A549 (cell line): ENCODE data around the gene TFEB. TPM values are rescaled to one million over a fixed set of nuclear protein-coding genes. Genes with fewer than 3 reads are reported as not detected.

Experiments
- ATAC-seq, 2 experiments: fragments of 200-7000 bp in 1 of 2; fragments of >200 bp in 1 of 2; cut with Nextera tagmentation in 1 of 2; cut with Tn5 transposase in 1 of 2; 3 replicates each; pipeline versions ENCODE4 v1.8.0 to v1.9.1; 2018 to 2020; ENCODE audit warnings: mild to moderate bottlenecking in 1 of 2, moderate library complexity in 1 of 2
- CTCF ChIA-PET: fragments of 300-600 bp; sonication (Branson Sonifier 250); formaldehyde crosslinking; extraction: SDS; loops from one replicate; lab custom pipeline; 2021; ENCODE audit warnings: antibody characterized with exemption, inconsistent platforms; lab: Yijun Ruan, JAX
- POLR2A ChIA-PET: fragments of 350-600 bp; formaldehyde crosslinking; extraction: SDS; loops from one replicate; lab custom pipeline; 2021; ENCODE audit warnings: antibody characterized with exemption, inconsistent platforms; lab: Yijun Ruan, JAX
- DNase-seq, 2 experiments: peaks; one replicate each; pipeline versions ENCODE4 v3.0.0 to v3.0.0-alpha.2; 2011 to 2016; ENCODE audit warnings: low read depth in 1 of 2, low spot score in 1 of 2
- FAIRE-seq: peaks from 2 replicates; lab custom pipeline; 2011; peaks lifted over from hg19 to GRCh38; lab: Jason Lieb, UNC
- H3K27ac ChIP-seq, 2 experiments: fragments of >200 bp; sonication (Bioruptor Twin); formaldehyde crosslinking; 3 replicates each; pipeline ENCODE4 v1.5.1; 2016 to 2017
- H3K4me1 ChIP-seq: fragments of >200 bp; sonication (Bioruptor Twin); formaldehyde crosslinking; 3 replicates; pipeline ENCODE4 v1.6.1; 2016
- H3K4me2 ChIP-seq: fragments of >200 bp; sonication (Bioruptor Twin); formaldehyde crosslinking; 3 replicates; pipeline ENCODE4 v1.6.1; 2016
- H3K4me3 ChIP-seq: fragments of >200 bp; sonication (Bioruptor Twin); formaldehyde crosslinking; 3 replicates; pipeline ENCODE4 v1.5.1; 2016
- H3K9me3 ChIP-seq: fragments of >200 bp; sonication (Bioruptor Twin); formaldehyde crosslinking; 3 replicates; pipeline ENCODE4 v1.6.1; 2016
- CBX2 ChIP-seq: fragments of 200-600 bp; sonication (generic); IDR thresholded peaks from 2 replicates; pipeline ENCODE4 v1.6.1; 2016; ENCODE audit warnings: low read depth, mild to moderate bottlenecking, borderline replicate concordance
- CHD4 ChIP-seq: fragments of 200-600 bp; sonication (generic); IDR thresholded peaks from 2 replicates; pipeline ENCODE4 v1.6.1; 2016; ENCODE audit warnings: antibody characterized with exemption, mild to moderate bottlenecking, borderline replicate concordance
- EHMT2 ChIP-seq: fragments of 200-600 bp; sonication (generic); IDR thresholded peaks from 2 replicates; pipeline ENCODE4 v1.6.1; 2016; ENCODE audit warnings: antibody characterized with exemption, low read depth, mild to moderate bottlenecking, moderate library complexity
- EP300 ChIP-seq, 2 experiments: fragments of >200 bp; sonication (Bioruptor Twin); formaldehyde crosslinking; IDR thresholded peaks; 2 replicates in 1 of 2; 3 replicates in 1 of 2; pipeline ENCODE4 v1.6.1; 2016 to 2017
- ESRRA ChIP-seq: fragments of 150-350 bp; IDR thresholded peaks from 2 replicates; pipeline ENCODE4 v1.6.1; 2014; ENCODE audit warnings: mild to moderate bottlenecking, low read length, borderline replicate concordance
- FOSB ChIP-seq: fragments of 250-450 bp; sonication (Bioruptor Pico); IDR thresholded peaks from 2 replicates; pipeline ENCODE4 v1.5.0; 2020; ENCODE audit warnings: mild to moderate bottlenecking, moderate library complexity
- FOSL2 ChIP-seq, 2 experiments: fragments of 450-650 bp in 1 of 2; fragments of >200 bp in 1 of 2; sonication (Bioruptor Twin) in 1 of 2; formaldehyde crosslinking; IDR thresholded peaks; 2 replicates each; pipeline versions ENCODE4 v1.5.0 to v1.6.1; 2016 to 2020; ENCODE audit warnings: mild to moderate bottlenecking in 1 of 2, moderate library complexity in 1 of 2
- GATA3 ChIP-seq: IDR thresholded peaks from 2 replicates; pipeline ENCODE4 v1.6.1; 2012; ENCODE audit warnings: borderline replicate concordance
- HEYL ChIP-seq: fragments of 250-450 bp; sonication (Bioruptor Pico); IDR thresholded peaks from 2 replicates; pipeline ENCODE4 v1.8.0; 2021; ENCODE audit warnings: mild to moderate bottlenecking, moderate library complexity
- HOXA7 ChIP-seq: fragments of 250-450 bp; sonication (Bioruptor Pico); IDR thresholded peaks from 2 replicates; pipeline ENCODE4 v1.5.0; 2020; ENCODE audit warnings: mild to moderate bottlenecking, moderate library complexity
- HOXB13 ChIP-seq: fragments of 250-450 bp; sonication (Bioruptor Pico); IDR thresholded peaks from 2 replicates; pipeline ENCODE4 v1.5.0; 2020; ENCODE audit warnings: low read depth, mild to moderate bottlenecking, moderate library complexity
- KDM1A ChIP-seq: fragments of 200-600 bp; sonication (generic); IDR thresholded peaks from 2 replicates; pipeline ENCODE4 v1.6.1; 2016; ENCODE audit warnings: low read depth, mild to moderate bottlenecking
- MAZ ChIP-seq: fragments of 150-350 bp; IDR thresholded peaks from 2 replicates; pipeline ENCODE4 v1.6.1; 2014; ENCODE audit warnings: antibody characterized with exemption, low read depth, low read length, borderline replicate concordance
- MYC ChIP-seq: IDR thresholded peaks from 2 replicates; pipeline ENCODE4 v1.6.1; 2012; ENCODE audit warnings: mild to moderate bottlenecking, inconsistent platforms, low read length, improper control_type of control experiment, borderline replicate concordance
- NFE2L2 ChIP-seq: fragments of 150-350 bp; conservative IDR thresholded peaks from 2 replicates; pipeline ENCODE4 v1.6.1; 2014; ENCODE audit warnings: low read length
- NPAS2 ChIP-seq: fragments of 250-450 bp; sonication (Bioruptor Pico); IDR thresholded peaks from 2 replicates; pipeline ENCODE4 v1.8.0; 2022; ENCODE audit warnings: mild to moderate bottlenecking, moderate library complexity, borderline replicate concordance
- PHF8 ChIP-seq: fragments of 200-600 bp; sonication (generic); IDR thresholded peaks from 2 replicates; pipeline ENCODE4 v1.6.1; 2016; ENCODE audit warnings: low read depth, mild to moderate bottlenecking, antibody characterized with exemption, moderate library complexity, borderline replicate concordance
- POLR2A ChIP-seq: IDR thresholded peaks from 2 replicates; pipeline ENCODE4 v1.6.1; 2012; ENCODE audit warnings: mild to moderate bottlenecking, low read length
- SREBF2 ChIP-seq: fragments of 450-650 bp; IDR thresholded peaks from 2 replicates; pipeline ENCODE4 v1.6.1; 2014; ENCODE audit warnings: mild to moderate bottlenecking, moderate library complexity
- ZC3H11A ChIP-seq: fragments of 450-650 bp; IDR thresholded peaks from 2 replicates; pipeline ENCODE4 v1.6.1; 2014; ENCODE audit warnings: antibody characterized with exemption, mild to moderate bottlenecking
- ZFP36 ChIP-seq: fragments of 450-650 bp; IDR thresholded peaks from 2 replicates; pipeline ENCODE4 v1.6.1; 2014; ENCODE audit warnings: borderline replicate concordance; ENCODE audit not compliant: partially characterized antibody
- WGBS: methylation state at CpG from one replicate; pipeline ENCODE4 v1.1.6; 2017; ENCODE audit errors: missing lambda C conversion rate; 5-methylcytosine and 5-hydroxymethylcytosine counted together
- polyA plus RNA-seq, 4 experiments: library from polyadenylated mRNA; depleted of rRNA in 3 of 4; stranded (reverse); fragments of >200 nt; fragmentation: RNase III in 1 of 4; extraction: RNeasy Plus Mini Kit Qiagen cat#74134 plus additional on column Dnase treatment in 1 of 4; gene quantifications; 2 replicates in 3 of 4; 3 replicates in 1 of 4; pipeline ENCODE4 v1.2.3, GENCODE V29; 2011 to 2017
- TF ChIP-seq, protein P1 (sequence below): fragments of 250-450 bp; sonication (Bioruptor Pico); IDR thresholded peaks from 2 replicates; pipeline ENCODE4 v1.5.0; 2021; ENCODE audit warnings: mild to moderate bottlenecking, moderate library complexity, borderline replicate concordance
- TF ChIP-seq, protein P2 (sequence below): IDR thresholded peaks from 2 replicates; pipeline ENCODE4 v1.6.1; 2012
- TF ChIP-seq, protein P3 (sequence below): IDR thresholded peaks from 2 replicates; pipeline ENCODE4 v1.6.1; 2012; ENCODE audit warnings: low read depth, borderline replicate concordance
- TF ChIP-seq, protein P4 (sequence below): fragments of >200 bp; sonication (Bioruptor Twin); formaldehyde crosslinking; IDR thresholded peaks from 3 replicates; pipeline ENCODE4 v1.5.1; 2016
- TF ChIP-seq, protein P5 (sequence below): fragments of 450-650 bp; IDR thresholded peaks from 2 replicates; pipeline ENCODE4 v1.6.1; 2014; ENCODE audit warnings: antibody characterized with exemption

TFEB gene
- polyA plus RNA-seq, 2 of the 4 experiments (the other 2 are of a cell fraction) = 3.1 to 6.1 TPM

DNA sequence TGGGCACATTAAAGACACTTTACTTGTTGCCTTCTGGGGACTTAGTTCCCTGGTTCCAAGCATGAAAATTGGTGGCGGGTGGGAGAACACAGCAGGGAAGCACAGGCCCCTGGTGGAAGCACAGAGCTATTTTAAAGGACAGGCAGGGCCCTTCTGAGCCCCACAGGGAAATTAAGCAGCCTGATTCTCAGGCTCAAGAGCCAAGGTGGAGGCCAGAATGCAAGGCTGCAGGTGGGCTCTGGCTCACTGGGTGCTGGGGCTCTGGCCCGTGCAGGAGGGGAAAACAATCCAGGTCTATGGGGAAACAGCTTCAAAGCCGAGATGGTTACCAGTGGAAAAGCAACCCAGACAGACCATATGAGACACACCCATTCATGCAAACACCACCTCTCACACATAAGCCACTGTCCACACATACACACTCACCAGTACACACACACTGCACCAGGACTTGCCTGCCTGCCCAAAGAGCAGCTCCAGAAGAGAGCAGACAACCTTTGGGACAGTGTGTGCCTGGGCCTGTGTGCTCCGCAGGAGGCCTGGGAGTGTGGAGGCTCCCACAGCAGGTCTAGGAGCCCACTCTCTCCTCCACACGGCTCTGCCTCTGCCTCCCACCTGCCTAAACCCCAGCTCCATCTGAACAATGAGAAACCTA is 30.6 kb downstream of the TFEB start (continued):
- TF ChIP-seq NPAS2 (CRISPR knock-in tag) = no peak
- TF ChIP-seq FOSB (CRISPR knock-in tag) = no peak
- TF ChIP-seq ESRRA = no peak

DNA sequence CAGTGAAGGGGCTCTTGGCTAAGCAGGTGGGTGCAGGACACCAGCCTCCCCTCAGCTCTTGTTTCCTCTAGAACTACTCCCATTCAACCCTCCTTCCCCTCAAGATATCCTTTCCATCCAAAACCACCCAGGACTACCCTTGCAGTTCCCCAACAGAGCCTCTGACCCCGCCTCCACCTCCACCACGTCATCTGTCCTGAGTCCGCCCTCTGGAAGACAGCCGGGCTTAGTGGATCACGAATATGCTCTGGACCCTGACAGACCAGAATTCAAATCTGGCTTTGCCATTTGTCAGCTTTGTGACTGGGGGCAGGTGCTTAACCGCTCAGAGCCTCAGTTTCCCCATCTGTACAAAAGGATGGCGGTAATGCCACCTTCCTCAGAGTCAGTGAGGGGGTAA is 31.4 kb downstream of the TFEB start:
- ATAC-seq = no peak
- no peaks in the 10 kb centered on the region for H3K9me3 ChIP-seq
- WGBS = 70% methylated on average over 5 of the region's 7 CpGs
- no peak for FAIRE-seq
- no peak for TF ChIP-seq HOXA7
- TF ChIP-seq, protein P1, sequence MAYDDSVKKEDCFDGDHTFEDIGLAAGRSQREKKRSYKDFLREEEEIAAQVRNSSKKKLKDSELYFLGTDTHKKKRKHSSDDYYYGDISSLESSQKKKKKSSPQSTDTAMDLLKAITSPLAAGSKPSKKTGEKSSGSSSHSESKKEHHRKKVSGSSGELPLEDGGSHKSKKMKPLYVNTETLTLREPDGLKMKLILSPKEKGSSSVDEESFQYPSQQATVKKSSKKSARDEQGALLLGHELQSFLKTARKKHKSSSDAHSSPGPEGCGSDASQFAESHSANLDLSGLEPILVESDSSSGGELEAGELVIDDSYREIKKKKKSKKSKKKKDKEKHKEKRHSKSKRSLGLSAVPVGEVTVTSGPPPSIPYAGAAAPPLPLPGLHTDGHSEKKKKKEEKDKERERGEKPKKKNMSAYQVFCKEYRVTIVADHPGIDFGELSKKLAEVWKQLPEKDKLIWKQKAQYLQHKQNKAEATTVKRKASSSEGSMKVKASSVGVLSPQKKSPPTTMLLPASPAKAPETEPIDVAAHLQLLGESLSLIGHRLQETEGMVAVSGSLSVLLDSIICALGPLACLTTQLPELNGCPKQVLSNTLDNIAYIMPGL = no peak
- TF ChIP-seq EP300 (IDR thresholded peaks at IDR 0.05) = no peak
- TF ChIP-seq CHD4 = no peak
- no peak for TF ChIP-seq HEYL (CRISPR knock-in tag)
- TF ChIP-seq GATA3 = no peak
- no peak for TF ChIP-seq SREBF2
- no peak for TF ChIP-seq POLR2A
- TF ChIP-seq, protein P2, sequence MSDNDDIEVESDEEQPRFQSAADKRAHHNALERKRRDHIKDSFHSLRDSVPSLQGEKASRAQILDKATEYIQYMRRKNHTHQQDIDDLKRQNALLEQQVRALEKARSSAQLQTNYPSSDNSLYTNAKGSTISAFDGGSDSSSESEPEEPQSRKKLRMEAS = no peak
- no peak overlapping the region for H3K27ac ChIP-seq
- H3K4me3 ChIP-seq = no peak overlapping the region
- ChIA-PET POLR2A (no interaction called here), CTCF (interaction anchor here (2.2 to 6.2 kb wide), 8 partner anchors 9 to 101 kb away, joined by 12 to 66 read pairs (median 32); partner anchors contain the start of genes TFEB and TOMM6)
- no peak overlapping the region for H3K4me2 ChIP-seq
- H3K4me1 ChIP-seq = peaks cover 30% of the 10 kb centered on the region
- DNase-seq = no peak

DNA sequence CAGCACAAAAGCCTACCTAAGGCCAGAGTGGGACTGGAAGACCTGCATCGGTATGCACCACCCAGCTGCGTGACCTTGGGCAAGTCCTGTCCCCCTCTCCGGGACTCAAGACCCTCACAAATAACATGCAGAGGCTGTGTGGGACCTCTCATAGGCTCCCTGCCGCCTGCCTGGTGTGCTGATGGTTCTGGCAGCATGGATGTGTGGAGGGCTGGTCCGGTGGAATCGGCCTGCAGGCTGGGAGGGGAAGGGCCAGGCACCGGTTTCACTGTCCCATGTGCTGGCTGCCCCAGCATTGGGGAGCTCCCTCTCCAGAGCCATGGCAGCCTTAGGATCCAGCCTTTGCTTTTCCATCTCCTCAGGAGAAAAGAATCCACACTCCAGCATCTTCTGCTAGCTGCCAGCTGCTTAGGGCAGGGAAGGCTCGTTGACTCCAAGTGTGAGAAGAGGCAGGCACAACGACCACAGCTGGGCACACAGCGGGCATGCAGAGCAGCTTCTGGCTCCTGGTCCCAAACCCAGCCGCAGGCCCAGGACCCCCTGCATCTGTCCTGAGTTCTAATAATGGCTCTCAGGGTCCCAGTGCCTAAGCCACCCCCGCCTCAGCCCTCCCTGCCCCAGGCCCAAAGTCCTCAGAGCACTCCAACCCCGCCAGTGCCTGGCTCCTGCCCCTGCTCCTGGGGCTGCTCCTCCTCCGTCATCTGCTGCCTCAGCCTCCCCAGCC is 32.5 kb downstream of the TFEB start:
- H3K4me2 ChIP-seq = no peak overlapping the region
- FAIRE-seq = no peak

More for the DNA sequence above, 32.5 kb downstream of the TFEB start:
- Histone ChIP-seq H3K9me3 (no peaks in the 10 kb centered on the region), H3K4me3 (no peak overlapping the region), H3K4me1 (peaks cover 30% of the 10 kb centered on the region), H3K27ac (no peak overlapping the region)
- ChIA-PET POLR2A (no interaction called here), CTCF (interaction anchor here (0.9 to 5.7 kb wide), 3 partner anchors 10 to 335 kb away, joined by 3 to 66 read pairs (median 16); no protein-coding TSS in a partner anchor)
- no peak for ATAC-seq
- DNase-seq = no peak
- WGBS = 83% methylated on average over 4 of the region's 14 CpGs
- TF ChIP-seq FOSL2 (IDR thresholded peaks at IDR 0.05) (no peak), FOSL2 (CRISPR knock-in tag; IDR thresholded peaks at IDR 0.05) (no peak), HOXB13 (CRISPR knock-in tag) (no peak), EHMT2 (no peak), EP300 (IDR thresholded peaks at IDR 0.05) (no peak), PHF8 (no peak), ZC3H11A (no peak), ESRRA (no peak), CHD4 (no peak), CBX2 (no peak), NFE2L2 (no peak), ZFP36 (no peak), MAZ (no peak), MYC (no peak), KDM1A (no peak)
- TF ChIP-seq, protein P1 = no peak
- TF ChIP-seq, protein P3, sequence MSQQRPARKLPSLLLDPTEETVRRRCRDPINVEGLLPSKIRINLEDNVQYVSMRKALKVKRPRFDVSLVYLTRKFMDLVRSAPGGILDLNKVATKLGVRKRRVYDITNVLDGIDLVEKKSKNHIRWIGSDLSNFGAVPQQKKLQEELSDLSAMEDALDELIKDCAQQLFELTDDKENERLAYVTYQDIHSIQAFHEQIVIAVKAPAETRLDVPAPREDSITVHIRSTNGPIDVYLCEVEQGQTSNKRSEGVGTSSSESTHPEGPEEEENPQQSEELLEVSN = no peak
- TF ChIP-seq, protein P4, sequence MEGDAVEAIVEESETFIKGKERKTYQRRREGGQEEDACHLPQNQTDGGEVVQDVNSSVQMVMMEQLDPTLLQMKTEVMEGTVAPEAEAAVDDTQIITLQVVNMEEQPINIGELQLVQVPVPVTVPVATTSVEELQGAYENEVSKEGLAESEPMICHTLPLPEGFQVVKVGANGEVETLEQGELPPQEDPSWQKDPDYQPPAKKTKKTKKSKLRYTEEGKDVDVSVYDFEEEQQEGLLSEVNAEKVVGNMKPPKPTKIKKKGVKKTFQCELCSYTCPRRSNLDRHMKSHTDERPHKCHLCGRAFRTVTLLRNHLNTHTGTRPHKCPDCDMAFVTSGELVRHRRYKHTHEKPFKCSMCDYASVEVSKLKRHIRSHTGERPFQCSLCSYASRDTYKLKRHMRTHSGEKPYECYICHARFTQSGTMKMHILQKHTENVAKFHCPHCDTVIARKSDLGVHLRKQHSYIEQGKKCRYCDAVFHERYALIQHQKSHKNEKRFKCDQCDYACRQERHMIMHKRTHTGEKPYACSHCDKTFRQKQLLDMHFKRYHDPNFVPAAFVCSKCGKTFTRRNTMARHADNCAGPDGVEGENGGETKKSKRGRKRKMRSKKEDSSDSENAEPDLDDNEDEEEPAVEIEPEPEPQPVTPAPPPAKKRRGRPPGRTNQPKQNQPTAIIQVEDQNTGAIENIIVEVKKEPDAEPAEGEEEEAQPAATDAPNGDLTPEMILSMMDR = no peak
- TF ChIP-seq, protein P5, sequence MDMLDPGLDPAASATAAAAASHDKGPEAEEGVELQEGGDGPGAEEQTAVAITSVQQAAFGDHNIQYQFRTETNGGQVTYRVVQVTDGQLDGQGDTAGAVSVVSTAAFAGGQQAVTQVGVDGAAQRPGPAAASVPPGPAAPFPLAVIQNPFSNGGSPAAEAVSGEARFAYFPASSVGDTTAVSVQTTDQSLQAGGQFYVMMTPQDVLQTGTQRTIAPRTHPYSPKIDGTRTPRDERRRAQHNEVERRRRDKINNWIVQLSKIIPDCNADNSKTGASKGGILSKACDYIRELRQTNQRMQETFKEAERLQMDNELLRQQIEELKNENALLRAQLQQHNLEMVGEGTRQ = no peak
- TF ChIP-seq, all 56 proteins: peak for 0
